Measurements from ENCODE around the gene PRMT5. TPM values are rescaled to one million over a fixed set of nuclear protein-coding genes. Genes with fewer than 3 reads are reported as not detected.

Gene PRMT5
- 10 to 100 TPM; 16.3 to 31.8 (median 29.2) TPM for total RNA-seq
- polyA plus RNA-seq: 10 to 100 TPM; 15.6 to 27.5 TPM

- Histone ChIP-seq H3K27me3 (no peaks in the 10 kb centered on the region), H3K4me1 (peaks cover 0 to 15% (median 3%) of the 10 kb centered on the region in 3 donors), H3K36me3 (peaks cover 0 to 8% (median 3%) of the 10 kb centered on the region in 3 donors), H3K27ac (peak within 1 kb of the TSS; percentile 57 to 91 (median 73)), H3K9me3 (no peaks in the 10 kb centered on the region), H3K4me3 (peak within 1 kb of the TSS; percentile 49 to 70 (median 60))
- no peak for TF ChIP-seq CTCF (IDR thresholded peaks at IDR 0.05)
- WGBS, 2 donors: 0% methylated on average over 51 of the region's 51 CpGs
- FAIRE-seq (peak; percentile 86), DNase-seq (peak; percentile 90 to 99 (median 99)), ATAC-seq (peak; percentile 92 to 97 (median 93))
- intact Hi-C loops (cut with DNase I): no loop called here
These were observed at the start of gene PRMT5 for GRCh38 chr14:22929104-22929960. TSS of gene PRMT5 (minus strand) at chr14:22929376. CDS start at chr14:22929361, 15 bp downstream.

- 55 to 73% methylated on average over 3 of the region's 3 CpGs for WGBS, 2 donors
- intact Hi-C loops (cut with DNase I): loop anchor here in 1 of 3 donors (10.0 kb wide), 1 partner anchor 104 kb away; the partner anchor contains the start of gene LRP10
- FAIRE-seq (no peak), ATAC-seq (no peak), DNase-seq (no peak)
- TF ChIP-seq CTCF (IDR thresholded peaks at IDR 0.05): no peak
- H3K36me3 ChIP-seq: no peaks in the 10 kb centered on the region
- H3K4me3 ChIP-seq: no peak overlapping the region
- no peaks in the 10 kb centered on the region for H3K27me3 ChIP-seq
- H3K9me3 ChIP-seq: no peaks in the 10 kb centered on the region
- H3K27ac ChIP-seq: peak overlapping the region; percentile 70 to 79 (median 78)
- H3K4me1 ChIP-seq: peaks cover 23 to 33% (median 29%) of the 10 kb centered on the region in 3 donors
These were observed 49.3 kb upstream of the PRMT5 start for GRCh38 chr14:22978487-22978837.

GRCh38 chr14:22977684-22978486, 48.7 kb upstream of the PRMT5 start:
- no peak for FAIRE-seq
- DNase-seq: peak; percentile 72 to 86 (median 82)
- no peak for TF ChIP-seq CTCF (IDR thresholded peaks at IDR 0.05)
- Histone ChIP-seq H3K4me3 (no peak overlapping the region), H3K27ac (peak overlapping the region; percentile 70 to 79 (median 78)), H3K36me3 (no peaks in the 10 kb centered on the region), H3K4me1 (peaks cover 23 to 32% (median 29%) of the 10 kb centered on the region in 3 donors), H3K27me3 (no peaks in the 10 kb centered on the region), H3K9me3 (no peaks in the 10 kb centered on the region)
- ATAC-seq: peak; percentile 62 to 74 (median 69)
- intact Hi-C loops (cut with DNase I): loop anchor here in 1 of 3 donors (10.0 kb wide), 1 partner anchor 103 kb away; the partner anchor contains the start of gene LRP10
- WGBS, 2 donors: 18 to 20% methylated on average over 7 to 8 of the region's 8 CpGs

GRCh38 chr14:22977434-22977683, 48.2 kb upstream of the PRMT5 start:
- ATAC-seq: peak in 1 of 4 donors; percentile 26
- Histone ChIP-seq H3K36me3 (no peaks in the 10 kb centered on the region), H3K4me1 (peaks cover 23 to 32% (median 29%) of the 10 kb centered on the region in 3 donors), H3K27me3 (no peaks in the 10 kb centered on the region), H3K4me3 (no peak overlapping the region), H3K27ac (peak overlapping the region; percentile 70 to 79 (median 78)), H3K9me3 (no peaks in the 10 kb centered on the region)
- no peak for FAIRE-seq
- TF ChIP-seq CTCF (IDR thresholded peaks at IDR 0.05): no peak
- DNase-seq: peak in 1 of 6 donors; percentile 35
- intact Hi-C loops (cut with DNase I): loop anchor here in 1 of 3 donors (10.0 kb wide), 1 partner anchor 103 kb away; the partner anchor contains the start of gene LRP10
